GM23248 (cell line): ENCODE data around the gene ADIRF. TPM values are rescaled to one million over a fixed set of nuclear protein-coding genes. Genes with fewer than 3 reads are reported as not detected.
"Not testable (repeated sequence)": the region's sequence is repeated elsewhere in the genome, so short reads cannot be mapped to it uniquely, and the experiment has no call there.

Experiments used
- DNase-seq: peaks from one replicate; pipeline ENCODE4 v3.0.0-alpha.2; 2015
- H2AFZ ChIP-seq: fragments of 200-600 bp; sonication (generic); 2 replicates; pipeline ENCODE4 v1.6.1; 2016; ENCODE audit warnings: antibody characterized with exemption
- H3F3A ChIP-seq: fragments of 200-600 bp; sonication (generic); 2 replicates; pipeline ENCODE4 v1.6.1; 2016; ENCODE audit warnings: mild to moderate bottlenecking, antibody characterized with exemption, mixed run types; ENCODE audit not compliant: insufficient read depth
- H3K27ac ChIP-seq: fragments of 200-600 bp; sonication (generic); 2 replicates; pipeline ENCODE4 v1.5.1; 2016; ENCODE audit warnings: mild to moderate bottlenecking
- H3K27me3 ChIP-seq: fragments of 200-600 bp; sonication (generic); replicated peaks from 2 replicates; pipeline ENCODE4 v1.6.1; 2016; ENCODE audit warnings: mild to moderate bottlenecking; ENCODE audit not compliant: insufficient read depth
- H3K36me3 ChIP-seq: fragments of 200-600 bp; sonication (generic); 2 replicates; pipeline ENCODE4 v1.6.1; 2016; ENCODE audit warnings: low read depth, mild to moderate bottlenecking
- H3K4me1 ChIP-seq: fragments of 200-600 bp; sonication (generic); 2 replicates; pipeline ENCODE4 v1.6.1; 2016; ENCODE audit warnings: mild to moderate bottlenecking; ENCODE audit not compliant: insufficient read depth
- H3K4me2 ChIP-seq: fragments of 200-600 bp; sonication (generic); one replicate; pipeline ENCODE4 v1.6.1; 2016; ENCODE audit warnings: mild to moderate bottlenecking; ENCODE audit not compliant: unreplicated experiment
- H3K4me3 ChIP-seq: fragments of 200-600 bp; sonication (generic); 2 replicates; pipeline ENCODE4 v1.5.1; 2016; ENCODE audit warnings: mild to moderate bottlenecking
- H3K79me2 ChIP-seq: fragments of 200-600 bp; sonication (generic); 2 replicates; pipeline ENCODE4 v1.6.1; 2016; ENCODE audit warnings: mild to moderate bottlenecking; ENCODE audit not compliant: insufficient read depth
- H3K9ac ChIP-seq: fragments of 200-600 bp; sonication (generic); 2 replicates; pipeline ENCODE4 v1.6.1; 2016; ENCODE audit warnings: mild to moderate bottlenecking
- H3K9me2 ChIP-seq: fragments of 200-600 bp; sonication (generic); 2 replicates; pipeline ENCODE4 v1.6.1; 2016; ENCODE audit warnings: mixed run types, mild to moderate bottlenecking, moderate library complexity; ENCODE audit not compliant: insufficient read depth
- H3K9me3 ChIP-seq: fragments of 200-600 bp; sonication (generic); one replicate; pipeline ENCODE4 v1.6.1; 2017; ENCODE audit warnings: low read depth
- H4K20me1 ChIP-seq: fragments of 200-600 bp; sonication (generic); 2 replicates; pipeline ENCODE4 v1.6.0; 2016; ENCODE audit not compliant: insufficient read depth
- EZH2 ChIP-seq: fragments of 200-600 bp; sonication (generic); IDR thresholded peaks from 2 replicates; pipeline ENCODE4 v1.6.1; 2018; ENCODE audit warnings: antibody characterized with exemption, mild to moderate bottlenecking; ENCODE audit not compliant: insufficient read depth, poor library complexity, severe bottlenecking
- EZH2phosphoT487 ChIP-seq: fragments of 200-600 bp; sonication (generic); IDR thresholded peaks from 2 replicates; pipeline ENCODE4 v1.6.1; 2018; ENCODE audit warnings: antibody characterized with exemption, moderate library complexity, mild to moderate bottlenecking, low read depth; ENCODE audit not compliant: insufficient read depth
- WGBS, 2 experiments: methylation state at CpG; one replicate each; pipeline ENCODE4 v1.1.6; 2015 to 2017; ENCODE audit warnings: low lambda C conversion rate in 2 of 2, low coverage in 1 of 2; ENCODE audit errors: missing lambda C conversion rate in 2 of 2; 5-methylcytosine and 5-hydroxymethylcytosine counted together
- in situ Hi-C: fragments of 300-500 bp; cut with MboI; formaldehyde crosslinking; loops from 2 replicates; pipeline ENCODE4 v1.15.0; 2020
- polyA plus RNA-seq: library from polyadenylated mRNA; unstranded; fragments of >200 nt; fragmentation: Nextera tagmentation; extraction: Ambion mirVana; gene quantifications from 2 replicates; pipeline ENCODE4 v1.2.1, GENCODE V29; 2016
- total RNA-seq: library from RNA; depleted of rRNA; stranded (reverse); fragments of >200 nt; shearing (Covaris generic); gene quantifications from 2 replicates; pipeline ENCODE4 v1.2.3, GENCODE V29; 2014

Gene ADIRF
- total and polyA plus RNA-seq, 2 experiments from 2014 or later: 17.6 to 175 TPM

DNA sequence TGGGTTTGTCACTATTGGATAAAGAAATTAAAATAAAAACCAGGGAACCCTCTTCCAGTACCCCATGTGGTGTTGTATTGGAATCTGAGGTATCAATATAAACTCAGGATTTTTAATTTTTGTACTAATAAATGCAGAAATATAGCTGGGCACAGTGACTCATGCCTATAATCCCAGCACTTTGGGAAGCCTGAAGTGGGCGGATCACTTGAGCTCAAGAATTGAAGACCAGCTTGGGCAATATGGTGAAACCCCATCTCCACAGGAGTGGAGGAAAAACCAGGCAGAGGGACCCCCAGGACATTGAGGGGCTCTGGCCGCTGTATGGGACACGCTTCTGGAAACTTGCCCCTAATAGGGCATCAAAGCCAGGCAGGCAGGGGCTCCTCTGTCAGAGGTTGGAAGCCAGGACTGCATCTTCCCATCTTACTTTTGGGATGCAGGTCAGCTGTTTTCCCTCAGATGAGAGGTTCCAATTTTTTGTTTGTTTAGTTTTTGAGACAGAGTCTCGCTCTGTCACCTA lies 11.1 kb downstream of the ADIRF start:
- no peak for TF ChIP-seq EZH2phosphoT487
- no peak for TF ChIP-seq EZH2
- no peaks in the 10 kb centered on the region for H3K36me3 ChIP-seq
- no peaks in the 10 kb centered on the region for H3K27me3 ChIP-seq
- H3K9me2 ChIP-seq: no peaks in the 10 kb centered on the region
- peak overlapping the region; percentile 22; the same call in 1 of the 2 replicates for H3K27ac ChIP-seq
- H3K4me1 ChIP-seq: peaks cover 29% of the 10 kb centered on the region
- peak overlapping the region; percentile 16 for H3K4me2 ChIP-seq
- in situ Hi-C loops: no loop called here
- peak; percentile 49 for DNase-seq
- no peaks in the 10 kb centered on the region for H4K20me1 ChIP-seq
- H3F3A ChIP-seq: peaks cover 7% of the 10 kb centered on the region; the same call in 1 of the 2 replicates
- H3K79me2 ChIP-seq: no peaks in the 10 kb centered on the region
- H2AFZ ChIP-seq: no peak overlapping the region
- H3K9me3 ChIP-seq: no peaks in the 10 kb centered on the region
- WGBS, 2 experiments: 68 to 80% methylated on average over 4 of the region's 4 CpGs
- no peak overlapping the region for H3K4me3 ChIP-seq
- 0 out of 2 replicates have a peak overlapping the region, but pooled peaks have one; percentile 27 for H3K9ac ChIP-seq

DNA sequence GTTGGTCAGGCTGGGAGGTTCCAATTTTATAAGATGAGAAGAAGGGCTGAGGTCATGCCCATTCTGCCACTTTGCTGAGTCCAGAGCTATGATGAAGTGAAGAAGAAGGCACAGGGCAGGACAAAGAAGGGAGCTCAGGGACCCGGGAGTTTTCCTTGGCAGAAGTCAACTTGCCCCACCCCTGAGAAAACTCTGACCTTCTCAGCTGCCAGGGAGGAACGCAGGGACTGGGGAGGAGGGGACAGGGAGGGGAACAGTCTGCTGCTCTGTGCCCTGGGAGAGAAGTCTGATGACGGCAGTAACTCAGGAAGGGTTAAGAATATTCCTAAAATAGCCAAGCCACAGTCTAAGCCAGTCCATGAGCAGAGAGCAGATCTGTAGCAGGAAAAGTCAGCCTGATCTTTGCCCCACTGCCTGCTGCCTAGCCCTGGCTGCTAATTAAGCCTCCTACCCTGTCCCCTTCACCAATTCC lies 11.7 kb downstream of the ADIRF start:
- H3K27ac ChIP-seq: peak overlapping the region; percentile 22; the same call in 1 of the 2 replicates
- H3K4me3 ChIP-seq: no peak overlapping the region
- peaks cover 7% of the 10 kb centered on the region; the same call in 1 of the 2 replicates for H3F3A ChIP-seq
- H4K20me1 ChIP-seq: no peaks in the 10 kb centered on the region
- in situ Hi-C loops: no loop called here
- no peaks in the 10 kb centered on the region for H3K79me2 ChIP-seq
- TF ChIP-seq EZH2phosphoT487: no peak
- TF ChIP-seq EZH2: no peak
- DNase-seq: peak; percentile 52
- no peaks in the 10 kb centered on the region for H3K36me3 ChIP-seq
- no peaks in the 10 kb centered on the region for H3K27me3 ChIP-seq
- WGBS, 2 experiments: 8 to 15% methylated on average over 3 of the region's 3 CpGs
- 0 out of 2 replicates have a peak overlapping the region, but pooled peaks have one; percentile 19 for H2AFZ ChIP-seq
- no peaks in the 10 kb centered on the region for H3K9me3 ChIP-seq
- peak overlapping the region; percentile 16 for H3K4me2 ChIP-seq
- no peaks in the 10 kb centered on the region for H3K9me2 ChIP-seq
- peak overlapping the region; percentile 27 for H3K9ac ChIP-seq
- H3K4me1 ChIP-seq: peaks cover 29% of the 10 kb centered on the region

DNA sequence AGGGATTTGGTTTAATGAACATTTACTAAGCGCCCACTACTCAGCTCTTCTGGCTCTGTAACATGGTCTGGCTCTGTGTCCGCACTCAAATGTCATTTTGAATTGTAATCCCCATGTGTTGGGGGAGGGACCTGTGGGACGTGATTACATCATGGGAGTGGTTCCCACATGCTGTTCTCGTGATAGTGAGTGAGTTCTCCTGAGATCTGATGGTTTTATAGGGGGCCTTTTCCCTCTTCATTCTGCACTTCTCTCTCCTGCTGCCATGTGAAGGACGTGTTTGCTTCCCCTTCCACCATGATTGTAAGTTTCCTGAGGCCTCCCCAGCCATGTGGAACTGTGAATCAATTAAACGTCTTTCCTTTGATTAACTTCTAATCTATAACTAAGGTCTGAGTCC lies 12.7 kb downstream of the ADIRF start:
- H3K9me3 ChIP-seq, H3K36me3 ChIP-seq, H3K27me3 ChIP-seq, H3K4me3 ChIP-seq, in situ Hi-C loops, H3K27ac ChIP-seq, DNase-seq, H3K9ac ChIP-seq, H2AFZ ChIP-seq, H3K4me2 ChIP-seq, H3K9me2 ChIP-seq, H4K20me1 ChIP-seq, H3K79me2 ChIP-seq, H3F3A ChIP-seq: not testable (repeated sequence)
- peaks cover 29% of the 10 kb centered on the region for H3K4me1 ChIP-seq
- 52 to 60% methylated on average over 6 of the region's 6 CpGs for WGBS, 2 experiments

DNA sequence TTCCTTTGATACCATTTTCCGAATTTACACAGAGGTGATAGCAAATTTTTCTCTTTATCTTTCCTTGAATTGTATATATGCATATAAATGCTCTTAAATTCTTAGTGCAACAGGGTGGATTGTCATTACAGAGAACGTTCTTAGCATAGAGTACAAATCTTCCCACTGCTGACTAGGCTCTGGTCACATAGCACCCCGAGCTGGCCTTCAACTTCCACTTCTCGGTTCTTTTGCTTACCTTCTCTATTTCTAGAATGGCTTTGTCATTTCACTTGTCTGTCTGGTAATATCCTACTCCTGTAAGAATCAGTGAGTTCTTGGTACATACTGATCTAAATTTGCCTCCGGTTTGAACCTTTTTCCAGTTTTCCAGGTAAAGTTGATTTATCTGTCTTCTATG lies 13.4 kb downstream of the ADIRF start:
- no peak for TF ChIP-seq EZH2
- TF ChIP-seq EZH2phosphoT487: no peak
- no peak for DNase-seq
- H3K36me3 ChIP-seq: no peaks in the 10 kb centered on the region
- H3K4me1 ChIP-seq: peaks cover 29% of the 10 kb centered on the region
- no peak overlapping the region for H3K27ac ChIP-seq
- no peaks in the 10 kb centered on the region for H3K9me2 ChIP-seq
- 85 to 93% methylated on average over 5 of the region's 5 CpGs for WGBS, 2 experiments
- no peaks in the 10 kb centered on the region for H3K79me2 ChIP-seq
- no peak overlapping the region for H3K9ac ChIP-seq
- no peak overlapping the region for H3K4me3 ChIP-seq
- no peaks in the 10 kb centered on the region for H3K27me3 ChIP-seq
- no peaks in the 10 kb centered on the region for H3K9me3 ChIP-seq
- no peaks in the 10 kb centered on the region for H4K20me1 ChIP-seq
- in situ Hi-C loops: no loop called here
- H2AFZ ChIP-seq: no peak overlapping the region
- peaks cover 7% of the 10 kb centered on the region; the same call in 1 of the 2 replicates for H3F3A ChIP-seq
- no peak overlapping the region for H3K4me2 ChIP-seq

DNA sequence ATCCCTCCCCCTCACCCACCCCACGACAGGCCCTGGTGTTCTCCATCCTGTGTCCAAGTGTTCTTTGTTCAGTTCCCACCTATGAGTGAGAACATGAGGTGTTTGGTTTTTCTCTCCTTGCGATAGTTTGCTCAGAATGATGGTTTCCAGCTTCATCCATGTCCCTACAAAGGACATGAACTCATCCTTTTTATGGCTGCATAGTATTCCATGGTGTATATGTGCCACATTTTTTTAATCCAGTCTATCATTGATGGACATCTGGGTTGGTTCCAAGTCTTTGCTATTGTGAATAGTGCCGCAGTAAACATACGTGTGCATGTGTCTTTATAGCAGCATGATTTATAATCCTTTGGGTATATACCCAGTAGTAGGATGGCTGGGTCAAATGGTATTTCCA lies 16.2 kb downstream of the ADIRF start:
- H3K79me2 ChIP-seq, H3F3A ChIP-seq, H3K4me2 ChIP-seq, H2AFZ ChIP-seq, H3K9me3 ChIP-seq, H3K4me3 ChIP-seq, H3K9ac ChIP-seq, in situ Hi-C loops, H3K27ac ChIP-seq, H4K20me1 ChIP-seq, H3K27me3 ChIP-seq, H3K36me3 ChIP-seq, H3K9me2 ChIP-seq, DNase-seq: not testable (repeated sequence)
- 83 to 84% methylated on average over 4 of the region's 4 CpGs for WGBS, 2 experiments
- peaks cover 10% of the 10 kb centered on the region for H3K4me1 ChIP-seq
